ENCODE data around the gene TULP3.

Gene TULP3

DNA sequence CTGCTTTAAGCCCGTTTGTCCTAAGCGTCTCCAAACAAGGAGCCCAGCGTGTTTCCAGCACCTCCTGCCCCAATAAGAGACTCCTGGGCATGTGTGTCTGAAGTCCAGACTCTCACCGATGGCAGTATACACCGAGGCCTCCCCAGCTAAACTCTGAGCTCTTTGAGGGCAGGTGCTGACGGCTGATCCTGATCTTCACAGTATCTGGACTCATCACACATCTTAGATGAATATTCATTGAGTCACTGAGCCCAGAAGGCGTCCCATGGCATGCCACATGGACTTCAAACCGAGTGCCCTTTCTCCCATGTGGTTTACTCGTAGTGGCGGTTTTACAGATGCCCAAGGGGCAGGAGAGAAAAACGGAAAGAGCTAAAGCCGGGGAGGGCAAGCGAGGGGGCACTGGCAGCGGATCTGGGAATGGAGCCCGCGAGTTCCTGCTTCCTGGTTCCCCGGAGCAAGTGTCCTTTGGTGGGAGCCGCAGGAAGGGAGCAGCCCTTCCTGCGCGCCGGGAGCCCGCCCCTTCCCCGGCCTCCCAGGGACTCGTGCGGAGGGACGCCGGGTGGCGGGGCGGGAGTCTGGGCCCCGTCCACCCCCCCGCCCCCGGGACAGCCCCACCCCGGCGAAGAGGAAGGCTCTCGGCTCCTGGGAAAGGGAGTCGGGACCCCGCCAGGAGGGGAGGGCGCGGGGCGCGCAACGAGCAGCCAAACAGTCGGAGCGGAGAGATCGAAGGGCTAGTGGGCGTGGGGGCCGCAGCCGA is 67.9 kb downstream of the TULP3 start:
- peak; percentile 65 for DNase-seq (ENCODE audit: low read depth)
- peak overlapping the region; percentile 63 for H3K4me3 ChIP-seq (replicated peaks; ENCODE audit: low read depth, low read length)
- TF ChIP-seq CTCF (IDR thresholded peaks at IDR 0.05; ENCODE audit: low read length, missing control alignments), result no peak

GRCh38 chr12:2959192-2959504 is 68.5 kb downstream of the TULP3 start, which contains the start of gene TEAD4:
TSS of gene TEAD4 (plus strand) at chr12:2959397.
- DNase-seq (ENCODE audit: low read depth), result peak; percentile 79
- H3K4me3 ChIP-seq (replicated peaks; ENCODE audit: low read depth, low read length), result peak within 1 kb of the TSS; percentile 63
- no peak for TF ChIP-seq CTCF (IDR thresholded peaks at IDR 0.05; ENCODE audit: low read length, missing control alignments)

GRCh38 chr12:2959505-2960389 is 69.1 kb downstream of the TULP3 start:
- peak; percentile 63 for DNase-seq (ENCODE audit: low read depth)
- TF ChIP-seq CTCF (IDR thresholded peaks at IDR 0.05; ENCODE audit: low read length, missing control alignments), result no peak
- peak overlapping the region; percentile 63 for H3K4me3 ChIP-seq (replicated peaks; ENCODE audit: low read depth, low read length)

- H3K4me3 ChIP-seq (replicated peaks; ENCODE audit: low read depth, low read length), result peak overlapping the region; percentile 63
- TF ChIP-seq CTCF (IDR thresholded peaks at IDR 0.05; ENCODE audit: low read length, missing control alignments), result no peak
- DNase-seq (ENCODE audit: low read depth), result peak; percentile 25
These were observed 69.8 kb downstream of the TULP3 start for GRCh38 chr12:2960390-2960956.

DNA sequence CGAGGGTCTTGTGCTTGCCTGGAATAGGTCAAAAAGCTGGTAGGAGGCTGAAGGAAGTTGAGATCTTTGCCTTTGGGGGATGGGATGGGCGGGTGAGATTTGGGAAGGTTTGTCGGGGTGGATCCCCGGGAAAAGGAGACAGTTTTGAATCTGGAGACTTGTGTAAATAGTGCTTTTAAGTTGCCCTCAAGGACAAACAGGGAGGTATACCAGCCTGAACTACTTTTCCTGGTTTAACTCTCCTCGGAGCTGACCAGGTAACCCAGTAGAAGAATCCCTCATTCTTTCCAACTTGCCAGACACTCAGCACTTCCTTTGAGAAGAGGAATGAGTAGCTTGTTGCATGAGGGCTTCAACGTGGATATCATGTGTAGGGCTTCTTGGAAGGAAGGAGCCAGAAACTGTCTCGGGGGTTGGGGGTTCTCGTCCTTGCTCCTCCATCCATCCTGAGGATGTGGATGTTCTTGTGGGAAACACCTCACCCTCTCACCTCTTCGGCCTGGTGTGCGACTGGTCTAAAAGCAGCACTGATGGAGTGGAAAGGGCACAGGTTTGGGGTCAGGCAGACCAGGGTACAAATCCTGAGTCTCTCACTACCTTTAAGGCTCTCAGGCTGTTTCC is 70.4 kb downstream of the TULP3 start:
- TF ChIP-seq CTCF (IDR thresholded peaks at IDR 0.05; ENCODE audit: low read length, missing control alignments), result no peak
- peak overlapping the region; percentile 63 for H3K4me3 ChIP-seq (replicated peaks; ENCODE audit: low read depth, low read length)
- no peak for DNase-seq (ENCODE audit: low read depth)

- H3K4me3 ChIP-seq (replicated peaks; ENCODE audit: low read depth, low read length), result peak overlapping the region; percentile 63
- no peak for TF ChIP-seq CTCF (IDR thresholded peaks at IDR 0.05; ENCODE audit: low read length, missing control alignments)
- no peak for DNase-seq (ENCODE audit: low read depth)
These were observed 71.0 kb downstream of the TULP3 start for GRCh38 chr12:2961705-2962104.
